Measurements from ENCODE around the gene OSTC. TPM values are rescaled to one million over a fixed set of nuclear protein-coding genes. Genes with fewer than 3 reads are reported as not detected.
A peak's percentile ranks its signal among the peaks of the same experiment; 100 is the strongest.

OSTC gene
- total and polyA plus RNA-seq, 2 of the 13 experiments (the other 11 are each of a cell fraction or from before 2014, with no cell fraction given) = 208 to 380 TPM

DNA sequence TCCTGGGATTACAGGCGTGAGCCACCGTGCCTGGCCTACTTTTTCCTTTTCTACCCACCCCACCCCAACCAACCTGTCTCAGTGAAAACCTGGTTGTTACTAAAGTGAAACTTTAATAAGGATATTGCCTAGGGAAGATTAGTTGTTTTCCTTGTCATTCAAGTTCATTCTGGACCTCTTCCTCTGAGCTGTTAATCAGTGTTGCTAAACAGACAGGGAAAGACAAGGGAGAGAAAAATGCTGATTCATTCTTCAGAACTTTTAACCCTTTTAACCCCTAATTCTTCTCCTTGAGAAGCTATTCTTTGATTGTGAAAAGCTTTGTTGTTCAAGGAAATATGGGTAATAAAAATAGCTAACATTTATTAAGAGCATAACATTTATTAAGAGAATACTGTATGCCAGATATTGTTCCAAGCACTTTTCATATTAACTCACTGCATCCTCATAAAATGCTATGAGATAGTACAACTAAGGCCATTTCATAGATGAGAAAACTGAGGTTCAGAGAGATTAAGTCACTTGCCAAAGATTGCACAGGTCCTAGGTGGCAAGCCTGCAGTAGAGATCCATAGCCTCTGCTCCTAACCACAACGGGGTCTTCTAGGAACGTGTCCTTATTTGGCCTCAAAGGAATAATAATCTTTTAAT is 34.8 kb downstream of the OSTC start:
- FAIRE-seq = no peak
- ChIA-PET CTCF (ENCODE audit: low intra/inter-chr PET ratio, low total read pairs) (no interaction called here), POLR2A (no interaction called here)
- Histone ChIP-seq H3K4me3 (replicated peaks in 1 of 3; ENCODE audit: insufficient read depth in 1 of 3, low read depth in 2 of 3, low read length in 3 of 3) (no peak overlapping the region), H3K79me2 (ENCODE audit: insufficient read depth, low read length) (no peaks in the 10 kb centered on the region), H3K4me1 (ENCODE audit: insufficient read depth, low read length) (no peaks in the 10 kb centered on the region), H3K9ac (ENCODE audit: insufficient read depth, low read depth, low read length) (no peak overlapping the region), H3K36me3 (replicated peaks in 1 of 2; ENCODE audit: control insufficient read depth in 1 of 2, insufficient read depth in 2 of 2, low read length in 2 of 2) (no peaks in the 10 kb centered on the region), H3K27me3 (ENCODE audit: control insufficient read depth in 1 of 2, insufficient read depth in 2 of 2, low read length in 2 of 2) (no peaks in the 10 kb centered on the region), H3K27ac (ENCODE audit: extremely low read length, insufficient read depth, low read length) (no peak overlapping the region), H3K9me3 (ENCODE audit: low read length) (no peaks in the 10 kb centered on the region), H4K20me1 (ENCODE audit: insufficient read depth, low read length) (no peaks in the 10 kb centered on the region), H2AFZ (ENCODE audit: low read length) (no peak overlapping the region), H3K4me2 (ENCODE audit: low read depth, low read length) (no peak overlapping the region)
- no peak for DNase-seq (ENCODE audit: low spot score)
- intact Hi-C loops (cut with micrococcal nuclease; ENCODE audit: unreplicated experiment) = no loop called here
- 45% methylated on average over 4 of the region's 4 CpGs for WGBS (ENCODE audit: low lambda C conversion rate)
- no TSS peak for BruUV-seq (replicated peaks)
- in situ Hi-C loops (cut with HindIII; ENCODE audit: extremely low pct_ligation_motif_present, low pct_unique_long_range_greater_than_20kb) = loop anchor here (25.0 kb wide), 1 partner anchor 727 kb away; no protein-coding TSS in a partner anchor
- ATAC-seq = no peak
- TF ChIP-seq KLF13 (CRISPR knock-in tag; IDR thresholded peaks at IDR 0.05) = no peak
- TF ChIP-seq NFE2L2 (IDR thresholded peaks at IDR 0.05; ENCODE audit: low read length) = peak; percentile 82
- peak; percentile 79 for TF ChIP-seq ZNF652 (CRISPR knock-in tag; IDR thresholded peaks at IDR 0.05; ENCODE audit: borderline replicate concordance, low read depth)
- TF ChIP-seq, protein P1, sequence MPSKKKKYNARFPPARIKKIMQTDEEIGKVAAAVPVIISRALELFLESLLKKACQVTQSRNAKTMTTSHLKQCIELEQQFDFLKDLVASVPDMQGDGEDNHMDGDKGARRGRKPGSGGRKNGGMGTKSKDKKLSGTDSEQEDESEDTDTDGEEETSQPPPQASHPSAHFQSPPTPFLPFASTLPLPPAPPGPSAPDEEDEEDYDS (CRISPR knock-in tag; IDR thresholded peaks at IDR 0.05) = no peak
- no peak for TF ChIP-seq PBX3 (CRISPR knock-in tag; IDR thresholded peaks at IDR 0.05; ENCODE audit: borderline replicate concordance)
- TF ChIP-seq SP1 (IDR thresholded peaks at IDR 0.05) = no peak
- no peak for TF ChIP-seq SP1 (CRISPR knock-in tag; IDR thresholded peaks at IDR 0.05)
- TF ChIP-seq FOXP4 (CRISPR knock-in tag; IDR thresholded peaks at IDR 0.05) = no peak
- TF ChIP-seq ZNF430 (CRISPR knock-in tag; IDR thresholded peaks at IDR 0.05) = no peak
- peak; percentile 14 to 25; a peak in 2 of 4 replicates for TF ChIP-seq MAFK (conservative IDR thresholded peaks at IDR 0.05 in 1 of 2, IDR thresholded peaks at IDR 0.05 in 1 of 2; ENCODE audit: low read length in 2 of 2)
- TF ChIP-seq, protein P2, sequence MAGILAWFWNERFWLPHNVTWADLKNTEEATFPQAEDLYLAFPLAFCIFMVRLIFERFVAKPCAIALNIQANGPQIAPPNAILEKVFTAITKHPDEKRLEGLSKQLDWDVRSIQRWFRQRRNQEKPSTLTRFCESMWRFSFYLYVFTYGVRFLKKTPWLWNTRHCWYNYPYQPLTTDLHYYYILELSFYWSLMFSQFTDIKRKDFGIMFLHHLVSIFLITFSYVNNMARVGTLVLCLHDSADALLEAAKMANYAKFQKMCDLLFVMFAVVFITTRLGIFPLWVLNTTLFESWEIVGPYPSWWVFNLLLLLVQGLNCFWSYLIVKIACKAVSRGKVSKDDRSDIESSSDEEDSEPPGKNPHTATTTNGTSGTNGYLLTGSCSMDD (CRISPR knock-in tag; IDR thresholded peaks at IDR 0.05) = no peak
- TF ChIP-seq ZNF549 (CRISPR knock-in tag; IDR thresholded peaks at IDR 0.05) = no peak
- TF ChIP-seq SMYD3 (CRISPR knock-in tag; IDR thresholded peaks at IDR 0.05) = no peak
- TF ChIP-seq ZBED4 (CRISPR knock-in tag; IDR thresholded peaks at IDR 0.05; ENCODE audit: borderline replicate concordance) = no peak
- no peak for TF ChIP-seq TERF1 (CRISPR knock-in tag; IDR thresholded peaks at IDR 0.05)

Data from HepG2 (cell line).